ENCODE data around the gene KCNC4.

- no peak for TF ChIP-seq CTCF (conservative IDR thresholded peaks at IDR 0.05; ENCODE audit: low read depth, low read length)
- TF ChIP-seq EZH2 (IDR thresholded peaks at IDR 0.05; ENCODE audit: borderline replicate concordance, low read depth, low read length, poor library complexity, severe bottlenecking) = no peak
Measured at GRCh38 chr1:110165761-110166231, 44.3 kb upstream of the KCNC4 start.
